ENCODE data around the gene THBD.

The THBD gene

DNA sequence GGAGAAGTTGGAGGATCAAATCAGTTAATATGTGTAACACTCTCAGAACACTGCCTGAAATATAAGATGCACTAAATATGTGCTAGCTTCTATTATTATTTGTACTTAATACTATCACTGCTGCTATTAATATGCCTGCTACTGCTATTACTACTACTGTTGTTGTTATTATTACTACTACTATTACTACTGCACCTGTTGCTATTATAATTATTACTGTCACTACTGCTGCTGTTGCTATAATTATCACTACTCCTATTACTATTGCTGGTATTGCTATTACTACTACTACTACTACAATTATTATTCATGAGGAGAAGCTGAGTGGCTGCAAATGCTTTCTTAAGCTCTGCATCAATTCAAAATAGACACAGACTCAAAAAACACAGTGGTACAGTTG is 31.0 kb downstream of the THBD start:
- Histone ChIP-seq H3K9me3 (ENCODE audit: insufficient read depth, low read depth, low read length) (no peaks in the 10 kb centered on the region), H3K9ac (ENCODE audit: low read length) (no peak overlapping the region), H3K27ac (ENCODE audit: low read depth, low read length) (no peak overlapping the region), H4K8ac (ENCODE audit: low read depth, low read length) (no peak overlapping the region), H3K79me2 (ENCODE audit: control insufficient read depth, insufficient read depth, low read length, poor library complexity) (no peaks in the 10 kb centered on the region), H3K4me1 (ENCODE audit: control insufficient read depth in 1 of 2, insufficient read depth in 2 of 2, low read length in 2 of 2) (peaks cover 0 to 4% of the 10 kb centered on the region in 2 experiments), H2BK120ac (ENCODE audit: insufficient read depth, low read length, poor library complexity) (no peak overlapping the region), H4K91ac (ENCODE audit: low read depth, low read length) (no peak overlapping the region), H3K4me3 (ENCODE audit: low read depth, low read length) (no peak overlapping the region), H3K23ac (ENCODE audit: low read length) (no peak overlapping the region), H2AFZ (ENCODE audit: insufficient read depth, low read length, poor library complexity) (no peak overlapping the region), H3K4me2 (ENCODE audit: low read length) (no peak overlapping the region), H4K12ac (ENCODE audit: low read depth, low read length) (no peak overlapping the region), H3K18ac (ENCODE audit: low read length) (no peak overlapping the region), H3K4ac (ENCODE audit: low read depth, low read length) (no peak overlapping the region), H3K36me3 (ENCODE audit: control insufficient read depth in 1 of 2, insufficient read depth in 2 of 2, low read length in 2 of 2) (no peaks in the 10 kb centered on the region), H2BK12ac (ENCODE audit: low read length) (no peak overlapping the region), H3K27me3 (ENCODE audit: insufficient read depth, low read length) (no peaks in the 10 kb centered on the region), H3K14ac (ENCODE audit: low read length) (no peak overlapping the region), H3K79me1 (ENCODE audit: low read length) (no peaks in the 10 kb centered on the region), H2AK5ac (ENCODE audit: low read length) (no peak overlapping the region), H2BK5ac (ENCODE audit: low read depth, low read length, poor library complexity) (no peak overlapping the region)
- no peak for DNase-seq

GRCh38 chr20:23017516-23017915 is 32.0 kb downstream of the THBD start:
- Histone ChIP-seq H3K4ac (ENCODE audit: low read depth, low read length) (no peak overlapping the region), H3K4me3 (ENCODE audit: low read depth, low read length) (no peak overlapping the region), H3K9ac (ENCODE audit: low read length) (no peak overlapping the region), H3K27me3 (ENCODE audit: insufficient read depth, low read length) (no peaks in the 10 kb centered on the region), H3K4me1 (ENCODE audit: control insufficient read depth in 1 of 2, insufficient read depth in 2 of 2, low read length in 2 of 2) (peaks cover 0 to 4% of the 10 kb centered on the region in 2 experiments), H3K27ac (ENCODE audit: low read depth, low read length) (no peak overlapping the region), H3K9me3 (ENCODE audit: insufficient read depth, low read depth, low read length) (no peaks in the 10 kb centered on the region), H4K91ac (ENCODE audit: low read depth, low read length) (no peak overlapping the region), H3K18ac (ENCODE audit: low read length) (no peak overlapping the region), H4K12ac (ENCODE audit: low read depth, low read length) (no peak overlapping the region), H3K14ac (ENCODE audit: low read length) (no peak overlapping the region), H2BK5ac (ENCODE audit: low read depth, low read length, poor library complexity) (no peak overlapping the region), H2AK5ac (ENCODE audit: low read length) (no peak overlapping the region), H3K36me3 (ENCODE audit: control insufficient read depth in 1 of 2, insufficient read depth in 2 of 2, low read length in 2 of 2) (no peaks in the 10 kb centered on the region), H3K79me2 (ENCODE audit: control insufficient read depth, insufficient read depth, low read length, poor library complexity) (no peaks in the 10 kb centered on the region), H2BK12ac (ENCODE audit: low read length) (no peak overlapping the region), H2BK120ac (ENCODE audit: insufficient read depth, low read length, poor library complexity) (no peak overlapping the region), H2AFZ (ENCODE audit: insufficient read depth, low read length, poor library complexity) (no peak overlapping the region), H3K23ac (ENCODE audit: low read length) (no peak overlapping the region), H3K79me1 (ENCODE audit: low read length) (no peaks in the 10 kb centered on the region), H3K4me2 (ENCODE audit: low read length) (no peak overlapping the region), H4K8ac (ENCODE audit: low read depth, low read length) (no peak overlapping the region)
- no peak for DNase-seq
- no CpG with 5 or more reads among the region's 2 CpGs for WGBS (ENCODE audit: extremely low coverage, insufficient coverage, insufficient read length)

- no peak for DNase-seq
- Histone ChIP-seq H4K8ac (ENCODE audit: low read depth, low read length) (no peak overlapping the region), H2AFZ (ENCODE audit: insufficient read depth, low read length, poor library complexity) (no peak overlapping the region), H3K4ac (ENCODE audit: low read depth, low read length) (no peak overlapping the region), H2BK5ac (ENCODE audit: low read depth, low read length, poor library complexity) (no peak overlapping the region), H3K79me1 (ENCODE audit: low read length) (no peaks in the 10 kb centered on the region), H2BK120ac (ENCODE audit: insufficient read depth, low read length, poor library complexity) (no peak overlapping the region), H3K27ac (ENCODE audit: low read depth, low read length) (no peak overlapping the region), H3K36me3 (ENCODE audit: control insufficient read depth in 1 of 2, insufficient read depth in 2 of 2, low read length in 2 of 2) (no peaks in the 10 kb centered on the region), H2BK12ac (ENCODE audit: low read length) (no peak overlapping the region), H4K91ac (ENCODE audit: low read depth, low read length) (no peak overlapping the region), H2AK5ac (ENCODE audit: low read length) (no peak overlapping the region), H3K9ac (ENCODE audit: low read length) (no peak overlapping the region), H3K18ac (ENCODE audit: low read length) (no peak overlapping the region), H3K4me2 (ENCODE audit: low read length) (no peak overlapping the region), H3K27me3 (ENCODE audit: insufficient read depth, low read length) (no peaks in the 10 kb centered on the region), H3K9me3 (ENCODE audit: insufficient read depth, low read depth, low read length) (no peaks in the 10 kb centered on the region), H4K12ac (ENCODE audit: low read depth, low read length) (no peak overlapping the region), H3K23ac (ENCODE audit: low read length) (no peak overlapping the region), H3K4me1 (ENCODE audit: control insufficient read depth in 1 of 2, insufficient read depth in 2 of 2, low read length in 2 of 2) (no peaks in the 10 kb centered on the region), H3K14ac (ENCODE audit: low read length) (no peak overlapping the region), H3K4me3 (ENCODE audit: low read depth, low read length) (no peak overlapping the region), H3K79me2 (ENCODE audit: control insufficient read depth, insufficient read depth, low read length, poor library complexity) (no peaks in the 10 kb centered on the region)
- no CpG with 5 or more reads among the region's 5 CpGs for WGBS (ENCODE audit: extremely low coverage, insufficient coverage, insufficient read length)
These were observed 36.0 kb downstream of the THBD start for GRCh38 chr20:23013429-23013828.

GRCh38 chr20:23011008-23011721 is 38.3 kb downstream of the THBD start:
- H2BK120ac ChIP-seq (ENCODE audit: insufficient read depth, low read length, poor library complexity), result no peak overlapping the region
- WGBS (ENCODE audit: extremely low coverage, insufficient coverage, insufficient read length), result no CpG with 5 or more reads among the region's 11 CpGs
- no peak overlapping the region for H2BK5ac ChIP-seq (ENCODE audit: low read depth, low read length, poor library complexity)
- H2BK12ac ChIP-seq (ENCODE audit: low read length), result no peak overlapping the region
- H3K4me3 ChIP-seq (ENCODE audit: low read depth, low read length), result no peak overlapping the region
- no peak overlapping the region for H3K14ac ChIP-seq (ENCODE audit: low read length)
- H4K91ac ChIP-seq (ENCODE audit: low read depth, low read length), result no peak overlapping the region
- no peaks in the 10 kb centered on the region for H3K27me3 ChIP-seq (ENCODE audit: insufficient read depth, low read length)
- H3K9me3 ChIP-seq (ENCODE audit: insufficient read depth, low read depth, low read length), result no peaks in the 10 kb centered on the region
- H3K79me1 ChIP-seq (ENCODE audit: low read length), result no peaks in the 10 kb centered on the region
- no peak overlapping the region for H3K9ac ChIP-seq (ENCODE audit: low read length)
- no peak overlapping the region for H4K12ac ChIP-seq (ENCODE audit: low read depth, low read length)
- no peak overlapping the region for H2AK5ac ChIP-seq (ENCODE audit: low read length)
- no peak overlapping the region for H4K8ac ChIP-seq (ENCODE audit: low read depth, low read length)
- no peaks in the 10 kb centered on the region for H3K79me2 ChIP-seq (ENCODE audit: control insufficient read depth, insufficient read depth, low read length, poor library complexity)
- no peak overlapping the region for H3K27ac ChIP-seq (ENCODE audit: low read depth, low read length)
- H3K4me1 ChIP-seq (ENCODE audit: control insufficient read depth in 1 of 2, insufficient read depth in 2 of 2, low read length in 2 of 2), result no peaks in the 10 kb centered on the region
- H3K4me2 ChIP-seq (ENCODE audit: low read length), result no peak overlapping the region
- H3K23ac ChIP-seq (ENCODE audit: low read length), result no peak overlapping the region
- H3K18ac ChIP-seq (ENCODE audit: low read length), result no peak overlapping the region
- DNase-seq, result no peak
- H3K36me3 ChIP-seq (ENCODE audit: control insufficient read depth in 1 of 2, insufficient read depth in 2 of 2, low read length in 2 of 2), result no peaks in the 10 kb centered on the region
- H3K4ac ChIP-seq (ENCODE audit: low read depth, low read length), result no peak overlapping the region
- H2AFZ ChIP-seq (ENCODE audit: insufficient read depth, low read length, poor library complexity), result no peak overlapping the region
